HG02642 (cell line): Measurements from ENCODE around the gene KCNT2.

ENCODE experiments used
- ATAC-seq: cut with Tn5 transposase; IDR thresholded peaks from one replicate; pipeline ENCODE4 v1.9.1; 2021; ENCODE audit warnings: mild to moderate bottlenecking; ENCODE audit not compliant: unreplicated experiment, poor library complexity

The KCNT2 gene

DNA sequence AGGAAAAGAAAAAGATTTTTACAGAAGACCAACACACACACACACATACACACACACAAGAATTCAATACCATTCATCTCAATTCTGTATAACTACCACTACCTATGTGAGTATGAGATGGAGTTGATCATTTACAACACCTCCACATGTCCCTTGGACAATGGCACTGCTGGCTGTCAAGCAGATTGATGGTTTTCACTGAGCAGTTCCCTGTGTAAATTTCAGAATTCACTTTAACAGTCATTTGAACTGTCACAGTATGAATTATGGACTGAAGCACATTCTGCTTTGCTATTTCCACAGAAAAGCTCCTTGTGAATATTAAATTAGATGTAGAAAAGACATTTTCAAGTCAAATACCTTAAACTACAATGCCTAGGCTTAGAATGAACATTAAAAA is 14.3 kb downstream of the KCNT2 start:
- ATAC-seq = no peak

DNA sequence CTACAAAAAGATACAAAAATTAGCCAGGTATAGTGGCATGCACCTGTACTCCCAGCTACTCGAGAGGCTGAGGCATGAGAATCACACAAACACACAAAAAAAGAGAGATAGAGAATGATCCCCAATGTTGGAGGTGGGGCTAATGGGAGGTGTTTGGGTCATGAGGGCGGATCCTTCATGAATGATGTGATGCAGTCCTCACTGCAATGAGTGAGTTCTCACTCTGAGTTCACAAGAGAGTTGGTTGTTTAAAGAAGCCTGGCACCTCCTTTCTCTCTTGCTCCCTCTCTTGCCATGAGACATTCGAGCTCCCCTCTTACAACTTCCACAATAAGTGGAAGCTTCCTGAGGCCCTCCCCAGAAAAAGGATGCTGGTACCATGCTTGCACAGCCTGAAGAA is 17.3 kb downstream of the KCNT2 start:
- ATAC-seq = no peak

DNA sequence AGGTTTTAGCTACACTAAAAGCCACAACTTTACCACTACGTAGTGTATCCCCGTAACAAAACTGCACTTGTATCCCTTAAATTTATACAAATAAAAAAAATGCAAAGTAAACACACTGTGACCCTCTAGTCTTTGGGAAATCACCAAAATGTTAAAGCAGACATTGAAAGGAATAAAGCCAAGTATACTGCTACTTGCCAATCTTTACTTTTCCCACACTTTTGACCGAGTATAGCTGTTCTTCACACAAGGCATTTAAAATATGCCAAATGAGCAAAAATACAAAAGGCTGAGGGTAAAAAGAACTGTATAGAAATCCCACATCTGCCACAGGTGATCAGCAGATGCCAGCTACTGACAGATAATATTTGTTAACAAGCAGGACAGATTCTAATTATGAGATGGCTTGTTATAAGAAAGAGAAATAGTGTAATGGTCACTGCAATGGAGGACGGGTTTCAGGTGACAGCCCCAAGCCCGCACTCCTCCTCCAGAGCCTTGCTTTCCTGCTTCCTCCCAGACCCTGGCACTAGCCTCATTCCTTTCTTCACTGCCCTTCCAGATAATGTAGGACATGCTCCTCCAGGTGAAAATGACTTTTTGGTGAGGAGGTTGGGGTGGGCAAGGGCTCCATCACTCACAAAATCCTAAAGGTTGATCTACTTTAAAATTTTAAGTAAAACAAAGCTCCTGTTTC is 18.1 kb downstream of the KCNT2 start:
- no peak for ATAC-seq

DNA sequence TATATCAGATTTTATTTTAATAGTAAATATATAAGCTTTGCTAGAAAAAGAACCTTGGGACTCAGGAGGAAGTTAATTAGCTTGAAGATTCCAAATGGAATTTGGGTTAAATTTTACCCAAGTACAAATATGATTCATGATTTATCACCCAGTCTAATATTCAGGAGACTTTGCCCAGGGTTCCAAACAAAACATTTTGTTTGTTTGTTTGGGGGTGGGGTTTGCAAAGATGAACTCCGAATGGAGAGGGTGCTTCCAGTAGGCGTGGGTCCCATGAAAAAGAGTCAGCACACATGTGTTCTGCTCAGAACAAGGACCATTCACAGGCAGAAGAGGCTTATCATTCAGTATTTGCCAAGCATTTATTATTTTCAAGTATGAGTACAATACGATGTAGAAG is 23.5 kb downstream of the KCNT2 start:
- ATAC-seq = no peak

DNA sequence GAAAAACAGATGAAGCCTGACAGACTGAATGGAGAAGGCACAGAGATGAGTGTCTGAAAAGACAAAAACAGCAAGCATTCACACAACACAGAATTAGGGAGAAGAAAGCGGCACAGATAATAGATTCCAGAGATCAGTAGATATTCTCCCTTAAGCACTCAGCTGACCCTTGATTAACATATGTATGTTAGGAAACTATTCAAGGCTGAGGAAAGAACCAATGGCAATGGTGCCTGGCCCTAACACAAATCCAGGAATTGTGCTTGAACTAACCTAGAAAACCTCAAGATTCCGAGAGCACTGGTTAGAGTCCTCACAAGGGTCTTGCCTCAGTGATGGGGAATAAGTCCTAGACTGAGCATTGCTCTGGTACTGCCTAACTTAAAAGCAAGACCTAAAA is 30.9 kb downstream of the KCNT2 start:
- no peak for ATAC-seq

DNA sequence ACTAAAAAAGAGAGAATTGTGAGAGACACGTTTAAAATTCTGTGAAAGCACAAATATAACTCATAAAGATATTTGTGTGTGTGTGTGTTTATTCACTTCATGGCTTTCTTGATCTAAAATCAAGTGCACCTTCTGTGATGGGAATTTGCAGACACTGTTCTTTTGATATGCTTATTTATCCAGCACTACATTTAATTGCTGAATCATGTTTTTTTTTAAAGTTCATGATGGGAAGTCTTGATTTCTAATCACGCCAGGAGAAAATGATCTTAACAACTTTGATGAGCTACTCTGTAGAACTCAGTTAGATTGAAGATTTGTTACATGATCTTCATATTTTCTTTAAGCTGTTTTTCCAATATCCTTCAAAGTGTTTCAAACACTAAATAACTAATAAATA is 35.0 kb downstream of the KCNT2 start:
- no peak for ATAC-seq

GRCh38 chr1:196567238-196567637 is 41.0 kb downstream of the KCNT2 start:
- ATAC-seq = no peak

DNA sequence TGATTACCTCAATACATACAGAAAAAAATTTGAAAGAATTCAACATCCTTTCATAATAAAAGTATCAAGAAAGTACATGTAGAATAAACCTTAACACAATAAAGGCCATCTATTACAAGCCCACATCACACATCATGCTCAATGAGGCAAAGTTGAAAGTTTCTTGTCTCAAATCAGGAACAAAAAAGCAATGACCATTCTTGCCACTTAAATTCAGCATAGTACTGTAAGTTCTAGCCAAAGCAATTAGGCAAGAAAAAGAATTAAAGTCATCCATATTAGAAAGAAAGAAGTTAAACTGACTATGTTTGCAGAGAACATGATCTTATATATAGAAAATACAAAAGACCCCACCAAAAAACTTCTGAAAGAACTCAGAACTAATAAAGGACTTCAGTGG is 44.5 kb downstream of the KCNT2 start:
- ATAC-seq = no peak

DNA sequence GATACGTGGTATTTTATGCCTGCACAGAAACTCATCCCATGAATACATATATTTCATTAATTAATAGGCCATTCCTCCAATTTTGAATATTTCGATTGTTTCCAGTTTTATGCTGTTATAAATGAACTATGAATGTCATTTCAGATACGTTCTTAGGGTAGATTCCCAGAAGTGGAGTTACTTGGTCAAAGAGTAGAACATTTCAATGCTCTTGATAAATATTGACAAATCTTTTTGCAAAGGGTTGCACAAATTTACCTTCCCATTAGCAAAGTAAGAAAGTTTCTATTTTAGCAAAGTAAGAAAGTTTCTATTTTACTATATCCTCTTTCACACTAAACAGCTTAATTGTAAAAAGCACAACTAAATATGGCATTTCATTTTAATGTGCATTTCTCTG is 48.9 kb downstream of the KCNT2 start:
- no peak for ATAC-seq

GRCh38 chr1:196558411-196558810 is 49.8 kb downstream of the KCNT2 start:
- no peak for ATAC-seq

DNA sequence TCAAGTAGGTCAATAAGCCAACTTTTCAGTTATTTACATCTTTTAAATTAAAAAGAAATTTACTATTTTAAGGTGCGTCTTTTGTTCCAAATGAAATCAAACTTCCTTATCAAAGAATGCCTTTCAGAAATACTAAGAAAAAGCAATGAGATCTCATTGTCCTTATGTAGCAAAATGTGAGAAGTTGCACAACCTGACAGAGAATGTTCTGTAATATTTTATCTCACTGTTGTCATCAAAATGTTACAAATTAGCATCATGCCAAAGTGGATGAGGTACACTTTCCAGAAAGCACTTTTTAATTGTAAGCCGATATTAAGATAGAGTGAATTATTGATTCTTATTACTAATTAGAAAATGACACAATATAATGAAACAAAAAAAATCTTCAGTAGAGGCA is 50.4 kb downstream of the KCNT2 start:
- no peak for ATAC-seq

GRCh38 chr1:196550731-196551130 is 57.5 kb downstream of the KCNT2 start:
- no peak for ATAC-seq

DNA sequence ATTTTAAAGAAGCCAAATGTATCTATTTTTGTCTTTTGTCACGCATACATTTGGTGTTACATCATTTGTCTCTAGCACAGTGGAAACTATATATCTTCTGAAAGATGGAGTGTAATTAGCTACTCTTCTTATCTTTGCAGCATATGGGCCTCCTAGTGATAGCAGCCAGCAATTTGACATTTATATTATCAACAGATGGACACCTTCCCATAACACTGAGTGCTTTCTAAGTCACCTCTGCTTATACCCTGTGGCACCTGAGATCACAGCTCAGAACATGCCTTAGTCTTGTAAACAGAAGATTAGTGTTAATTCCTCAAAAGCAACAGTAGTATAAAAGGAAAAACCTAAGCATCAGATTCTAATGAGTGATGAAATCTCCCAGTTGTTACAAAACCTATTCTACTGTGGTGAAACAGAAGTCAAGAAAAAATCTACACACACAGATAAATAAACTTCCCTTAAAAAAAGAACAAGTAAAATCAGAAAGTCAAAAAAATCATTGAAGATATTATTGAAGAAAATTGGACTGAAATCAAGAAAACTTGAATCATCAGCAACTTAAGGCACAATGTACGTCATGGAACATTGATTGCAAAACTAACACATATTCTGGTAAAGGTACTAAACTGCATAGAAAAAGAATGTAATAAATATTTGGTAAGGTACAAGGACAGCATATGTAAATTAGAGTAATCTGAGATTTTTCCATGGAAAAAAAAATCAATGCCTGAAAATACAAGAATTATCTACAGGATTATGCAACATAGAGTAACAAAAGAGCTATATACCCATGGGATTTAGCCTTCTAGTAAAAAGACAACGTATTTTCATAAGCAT is 61.7 kb downstream of the KCNT2 start:
- no peak for ATAC-seq

DNA sequence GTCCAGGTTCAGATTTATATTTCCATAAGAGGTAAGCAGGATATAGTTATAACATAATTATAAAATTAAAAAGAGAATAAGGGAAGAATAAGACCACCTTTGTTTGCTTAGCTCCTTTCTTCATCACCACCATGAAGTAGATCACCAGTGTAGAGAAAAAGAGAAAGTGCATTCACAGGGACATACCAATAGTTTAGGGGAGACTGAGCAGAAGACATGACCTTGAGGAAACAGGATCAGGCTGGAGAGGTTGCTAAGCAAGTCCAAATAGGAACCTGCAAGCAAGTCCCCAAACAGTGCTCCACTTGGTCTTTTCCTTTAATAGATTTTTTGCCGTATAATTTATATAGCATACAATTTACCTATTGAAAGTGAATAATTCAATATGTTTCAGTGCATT is 63.0 kb downstream of the KCNT2 start:
- ATAC-seq = no peak

DNA sequence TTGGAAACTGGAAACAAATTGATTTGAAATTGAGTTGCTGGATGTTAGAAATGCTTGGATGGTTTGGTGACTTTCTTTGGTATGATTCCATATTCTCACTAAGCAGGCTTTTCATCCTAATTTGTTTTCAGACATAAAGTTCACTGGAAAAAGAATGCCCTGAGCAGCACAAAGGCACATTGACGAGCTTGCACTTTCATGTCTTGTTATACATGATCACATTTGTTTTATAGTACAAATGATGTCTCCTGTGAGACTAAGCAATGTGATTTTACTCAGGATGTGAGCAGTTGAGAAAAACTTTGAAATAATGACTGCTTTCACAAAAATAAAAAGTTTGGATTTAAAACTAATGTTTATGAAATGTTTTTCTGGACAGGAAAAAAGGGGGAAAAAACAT is 63.6 kb downstream of the KCNT2 start:
- ATAC-seq = no peak

DNA sequence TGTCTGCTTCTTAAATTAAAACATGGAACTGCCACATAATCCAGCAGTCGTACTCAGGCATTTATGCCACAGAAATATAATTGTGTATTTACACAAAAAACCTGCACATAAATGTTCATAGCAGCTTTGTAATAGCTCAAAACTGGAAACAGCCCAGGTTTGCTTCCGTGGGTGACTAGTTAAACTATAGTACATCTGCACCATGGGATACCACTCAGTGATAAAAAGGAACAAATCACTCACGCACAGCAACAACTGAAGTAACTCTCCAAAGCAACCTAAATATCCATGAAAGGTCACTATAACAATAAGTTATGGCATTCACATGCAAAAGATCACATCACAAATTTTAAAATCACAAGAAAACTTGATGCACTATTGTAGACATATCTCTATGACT is 64.4 kb downstream of the KCNT2 start:
- ATAC-seq = no peak

- no peak for ATAC-seq
These were observed 69.8 kb downstream of the KCNT2 start for GRCh38 chr1:196538473-196538872.

- ATAC-seq = no peak
These were observed 72.5 kb downstream of the KCNT2 start for GRCh38 chr1:196535727-196536126.

DNA sequence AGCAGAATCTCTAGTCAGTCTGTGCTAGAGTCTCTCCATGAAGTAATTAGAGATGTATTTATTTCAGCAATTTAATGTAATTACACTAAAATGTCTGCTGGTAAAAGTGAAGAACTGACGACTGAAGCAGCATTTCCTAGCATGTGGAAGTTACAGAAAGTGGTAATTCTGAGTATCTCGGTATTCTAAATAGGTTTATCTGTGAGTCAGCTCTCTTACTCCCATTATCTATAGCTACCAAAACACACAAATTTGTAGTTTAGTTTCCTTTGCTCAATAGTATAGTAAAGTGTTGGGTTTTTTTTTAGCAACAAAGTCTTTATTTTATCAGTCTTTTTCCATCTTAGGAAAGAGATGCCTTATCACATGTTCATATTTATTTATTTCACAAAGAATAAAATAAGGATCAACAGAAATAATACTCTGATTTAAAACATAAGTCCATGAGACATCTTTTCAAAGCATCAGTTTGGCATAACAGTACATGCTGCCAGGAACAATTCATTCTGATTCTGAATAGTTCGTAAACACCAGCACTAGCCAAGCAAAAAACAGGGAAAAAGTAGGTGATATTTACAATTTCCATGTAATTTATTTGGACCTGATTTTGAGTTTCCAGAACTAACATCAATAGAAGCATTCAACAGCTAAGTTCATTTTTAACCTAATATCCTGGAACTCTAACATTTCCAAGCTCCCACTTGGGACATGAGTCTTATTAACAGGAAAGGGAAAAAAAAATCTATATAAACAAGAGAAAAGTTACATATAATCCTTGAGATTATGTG is 76.3 kb downstream of the KCNT2 start:
- no peak for ATAC-seq

DNA sequence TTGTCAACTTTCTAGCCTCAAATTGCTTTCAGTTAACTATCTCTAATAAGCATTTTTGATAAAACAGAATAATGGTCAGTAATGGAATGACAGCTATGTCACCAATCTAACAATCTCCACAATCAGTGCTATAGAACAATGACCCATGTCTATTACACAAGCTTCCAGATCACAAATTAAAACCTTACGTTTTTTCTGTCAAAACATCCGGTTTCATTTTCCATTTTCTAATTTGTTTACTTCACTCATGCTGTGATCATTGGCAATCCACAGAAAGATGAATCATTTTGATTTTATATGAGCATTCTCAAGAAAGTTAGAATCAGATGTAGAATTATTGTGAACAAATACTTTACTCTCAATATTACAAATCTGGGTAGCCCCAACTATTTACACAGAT is 80.3 kb downstream of the KCNT2 start:
- ATAC-seq = no peak
